ENCODE data around the gene NEMP1. TPM values are rescaled to one million over a fixed set of nuclear protein-coding genes. Genes with fewer than 3 reads are reported as not detected.

Gene NEMP1
- total and polyA plus RNA-seq, 4 donors: 1.4 to 10.9 (median 3.2) TPM

DNA sequence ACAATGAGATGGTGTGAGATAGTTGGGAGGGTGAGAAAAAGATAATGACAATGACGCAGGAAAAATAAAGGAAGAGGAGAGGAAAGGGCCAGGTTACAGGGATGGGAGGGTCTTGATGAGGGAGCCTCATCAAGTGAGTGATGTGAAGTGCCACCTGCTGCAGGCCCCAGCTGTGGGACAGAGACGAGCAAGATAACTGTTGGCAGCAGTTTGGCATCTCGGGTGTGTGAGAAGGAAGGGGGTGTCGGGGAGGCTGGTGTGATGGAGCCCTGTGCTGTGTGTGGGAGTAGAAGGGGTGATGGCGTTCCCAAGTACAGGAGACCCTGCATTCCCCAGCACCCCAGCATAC, 50.8 kb downstream of the NEMP1 start:
- Histone ChIP-seq H3K4me1 (ENCODE audit: control insufficient read depth in 4 of 4, insufficient read depth in 4 of 4, low read length in 3 of 4) (no peaks in the 10 kb centered on the region), H3K9me3 (ENCODE audit: control insufficient read depth in 4 of 4, low read length in 3 of 4) (no peaks in the 10 kb centered on the region), H3K27me3 (ENCODE audit: control insufficient read depth in 4 of 4, insufficient read depth in 4 of 4, low read length in 3 of 4) (no peaks in the 10 kb centered on the region), H3K27ac (ENCODE audit: low read depth in 1 of 2, low read length in 2 of 2) (no peak overlapping the region), H3K36me3 (ENCODE audit: control insufficient read depth in 4 of 4, insufficient read depth in 3 of 4, low read depth in 1 of 4, low read length in 3 of 4) (no peaks in the 10 kb centered on the region), H3K9ac (ENCODE audit: low read depth in 1 of 2, low read length in 2 of 2) (no peak overlapping the region), H3K4me3 (ENCODE audit: low read depth in 1 of 3, low read length in 3 of 3) (no peak overlapping the region)
- no peak for DNase-seq (ENCODE audit: low spot score)
- 81% methylated on average over 5 of the region's 5 CpGs for WGBS
- TF ChIP-seq, protein P1, sequence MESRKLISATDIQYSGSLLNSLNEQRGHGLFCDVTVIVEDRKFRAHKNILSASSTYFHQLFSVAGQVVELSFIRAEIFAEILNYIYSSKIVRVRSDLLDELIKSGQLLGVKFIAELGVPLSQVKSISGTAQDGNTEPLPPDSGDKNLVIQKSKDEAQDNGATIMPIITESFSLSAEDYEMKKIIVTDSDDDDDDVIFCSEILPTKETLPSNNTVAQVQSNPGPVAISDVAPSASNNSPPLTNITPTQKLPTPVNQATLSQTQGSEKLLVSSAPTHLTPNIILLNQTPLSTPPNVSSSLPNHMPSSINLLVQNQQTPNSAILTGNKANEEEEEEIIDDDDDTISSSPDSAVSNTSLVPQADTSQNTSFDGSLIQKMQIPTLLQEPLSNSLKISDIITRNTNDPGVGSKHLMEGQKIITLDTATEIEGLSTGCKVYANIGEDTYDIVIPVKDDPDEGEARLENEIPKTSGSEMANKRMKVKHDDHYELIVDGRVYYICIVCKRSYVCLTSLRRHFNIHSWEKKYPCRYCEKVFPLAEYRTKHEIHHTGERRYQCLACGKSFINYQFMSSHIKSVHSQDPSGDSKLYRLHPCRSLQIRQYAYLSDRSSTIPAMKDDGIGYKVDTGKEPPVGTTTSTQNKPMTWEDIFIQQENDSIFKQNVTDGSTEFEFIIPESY (IDR thresholded peaks at IDR 0.05): no peak
- TF ChIP-seq SP1 (IDR thresholded peaks at IDR 0.05) (no peak), NR2F2 (IDR thresholded peaks at IDR 0.05) (no peak), FOXA2 (IDR thresholded peaks at IDR 0.05) (no peak), RAD21 (IDR thresholded peaks at IDR 0.05) (no peak)
- TF ChIP-seq, protein P2, sequence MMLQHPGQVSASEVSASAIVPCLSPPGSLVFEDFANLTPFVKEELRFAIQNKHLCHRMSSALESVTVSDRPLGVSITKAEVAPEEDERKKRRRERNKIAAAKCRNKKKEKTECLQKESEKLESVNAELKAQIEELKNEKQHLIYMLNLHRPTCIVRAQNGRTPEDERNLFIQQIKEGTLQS (IDR thresholded peaks at IDR 0.05): no peak

DNA sequence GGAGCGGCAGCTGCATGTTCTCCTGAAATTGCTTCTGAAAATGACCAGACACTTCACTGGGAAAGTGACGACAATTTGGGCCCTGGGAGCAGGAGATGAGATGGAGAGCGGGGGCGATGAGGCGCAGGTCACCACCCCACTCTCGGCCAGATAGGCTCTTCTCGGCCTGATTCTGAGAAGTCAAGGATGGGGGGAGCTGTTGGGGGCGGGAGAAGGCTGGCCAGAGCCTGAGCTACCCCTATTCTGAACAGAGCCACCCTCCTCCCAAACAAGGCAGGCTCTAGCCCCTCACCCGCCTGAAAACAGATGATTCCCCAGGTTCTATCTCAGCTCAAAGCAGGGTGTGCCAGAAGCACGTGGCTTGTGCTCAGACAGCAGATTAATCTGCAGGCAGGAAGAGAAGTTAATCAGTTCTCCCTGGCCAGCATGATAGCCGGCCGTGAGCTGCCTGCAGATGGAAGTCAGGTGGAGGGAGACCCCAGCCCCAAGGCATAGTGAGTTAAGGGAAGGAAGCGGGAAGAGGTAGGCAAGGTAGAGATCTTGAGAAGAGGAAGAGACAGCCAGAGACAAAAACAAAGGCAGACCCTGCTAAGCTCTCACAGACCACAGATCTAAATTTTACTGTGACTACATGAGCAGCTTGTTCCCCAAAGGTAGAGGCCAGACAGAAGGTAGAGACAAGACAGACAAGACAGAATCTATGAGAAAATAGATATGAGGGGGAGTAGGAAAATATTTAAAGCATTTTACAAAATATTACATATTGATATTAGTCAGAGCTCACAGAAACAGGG, 51.4 kb downstream of the NEMP1 start:
- TF ChIP-seq, protein P3, sequence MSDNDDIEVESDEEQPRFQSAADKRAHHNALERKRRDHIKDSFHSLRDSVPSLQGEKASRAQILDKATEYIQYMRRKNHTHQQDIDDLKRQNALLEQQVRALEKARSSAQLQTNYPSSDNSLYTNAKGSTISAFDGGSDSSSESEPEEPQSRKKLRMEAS (IDR thresholded peaks at IDR 0.05): no peak
- TF ChIP-seq FOXA2 (IDR thresholded peaks at IDR 0.05) (no peak), EGR1 (IDR thresholded peaks at IDR 0.05; ENCODE audit: low read depth in 2 of 2) (no peak), GABPA (IDR thresholded peaks at IDR 0.05 in 1 of 2, conservative IDR thresholded peaks at IDR 0.05 in 1 of 2) (no peak), JUND (IDR thresholded peaks at IDR 0.05) (no peak), HNF4G (IDR thresholded peaks at IDR 0.05) (no peak), RXRA (IDR thresholded peaks at IDR 0.05) (no peak)
- TF ChIP-seq, protein P2 (IDR thresholded peaks at IDR 0.05): no peak
- TF ChIP-seq, protein P4, sequence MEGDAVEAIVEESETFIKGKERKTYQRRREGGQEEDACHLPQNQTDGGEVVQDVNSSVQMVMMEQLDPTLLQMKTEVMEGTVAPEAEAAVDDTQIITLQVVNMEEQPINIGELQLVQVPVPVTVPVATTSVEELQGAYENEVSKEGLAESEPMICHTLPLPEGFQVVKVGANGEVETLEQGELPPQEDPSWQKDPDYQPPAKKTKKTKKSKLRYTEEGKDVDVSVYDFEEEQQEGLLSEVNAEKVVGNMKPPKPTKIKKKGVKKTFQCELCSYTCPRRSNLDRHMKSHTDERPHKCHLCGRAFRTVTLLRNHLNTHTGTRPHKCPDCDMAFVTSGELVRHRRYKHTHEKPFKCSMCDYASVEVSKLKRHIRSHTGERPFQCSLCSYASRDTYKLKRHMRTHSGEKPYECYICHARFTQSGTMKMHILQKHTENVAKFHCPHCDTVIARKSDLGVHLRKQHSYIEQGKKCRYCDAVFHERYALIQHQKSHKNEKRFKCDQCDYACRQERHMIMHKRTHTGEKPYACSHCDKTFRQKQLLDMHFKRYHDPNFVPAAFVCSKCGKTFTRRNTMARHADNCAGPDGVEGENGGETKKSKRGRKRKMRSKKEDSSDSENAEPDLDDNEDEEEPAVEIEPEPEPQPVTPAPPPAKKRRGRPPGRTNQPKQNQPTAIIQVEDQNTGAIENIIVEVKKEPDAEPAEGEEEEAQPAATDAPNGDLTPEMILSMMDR (IDR thresholded peaks at IDR 0.05; ENCODE audit: low read depth, low read length, missing input control): no peak
- 80% methylated on average over 13 of the region's 13 CpGs for WGBS
- no peaks in the 10 kb centered on the region for H3K27me3 ChIP-seq (ENCODE audit: control insufficient read depth in 4 of 4, insufficient read depth in 4 of 4, low read length in 3 of 4)
- no peaks in the 10 kb centered on the region for H3K36me3 ChIP-seq (ENCODE audit: control insufficient read depth in 4 of 4, insufficient read depth in 3 of 4, low read depth in 1 of 4, low read length in 3 of 4)
- H3K9ac ChIP-seq (ENCODE audit: low read depth in 1 of 2, low read length in 2 of 2): no peak overlapping the region
- H3K4me3 ChIP-seq (ENCODE audit: low read depth in 1 of 3, low read length in 3 of 3): no peak overlapping the region
- DNase-seq (ENCODE audit: low spot score): no peak
- no peak overlapping the region for H3K27ac ChIP-seq (ENCODE audit: low read depth in 1 of 2, low read length in 2 of 2)
- no peaks in the 10 kb centered on the region for H3K4me1 ChIP-seq (ENCODE audit: control insufficient read depth in 4 of 4, insufficient read depth in 4 of 4, low read length in 3 of 4)
- H3K9me3 ChIP-seq (ENCODE audit: control insufficient read depth in 4 of 4, low read length in 3 of 4): no peaks in the 10 kb centered on the region

DNA sequence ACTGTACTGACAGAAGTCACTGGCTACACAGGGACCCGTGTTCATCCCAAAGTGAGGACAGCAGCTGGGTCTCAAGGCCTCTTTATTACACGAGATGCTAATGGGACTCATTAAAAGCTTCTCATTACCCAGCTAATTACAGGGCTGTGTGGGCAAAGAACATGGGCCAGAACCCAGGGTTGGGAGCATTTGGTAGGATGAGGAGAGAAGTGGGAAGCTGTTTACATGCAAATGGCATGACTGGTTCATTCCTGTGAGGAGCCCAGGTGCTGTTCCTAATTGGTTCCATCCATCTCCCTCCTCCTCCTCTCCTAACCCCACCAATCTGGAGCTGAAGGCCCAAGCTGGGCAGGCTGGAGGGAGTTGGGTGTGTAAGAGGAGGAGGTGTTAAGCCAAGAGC, 53.4 kb downstream of the NEMP1 start:
- 85% methylated on average over 2 of the region's 2 CpGs for WGBS
- Histone ChIP-seq H3K36me3 (ENCODE audit: control insufficient read depth in 4 of 4, insufficient read depth in 3 of 4, low read depth in 1 of 4, low read length in 3 of 4) (no peaks in the 10 kb centered on the region), H3K9me3 (ENCODE audit: control insufficient read depth in 4 of 4, low read length in 3 of 4) (no peaks in the 10 kb centered on the region), H3K4me1 (ENCODE audit: control insufficient read depth in 4 of 4, insufficient read depth in 4 of 4, low read length in 3 of 4) (no peaks in the 10 kb centered on the region), H3K4me3 (ENCODE audit: low read depth in 1 of 3, low read length in 3 of 3) (no peak overlapping the region), H3K9ac (ENCODE audit: low read depth in 1 of 2, low read length in 2 of 2) (no peak overlapping the region), H3K27ac (ENCODE audit: low read depth in 1 of 2, low read length in 2 of 2) (no peak overlapping the region), H3K27me3 (ENCODE audit: control insufficient read depth in 4 of 4, insufficient read depth in 4 of 4, low read length in 3 of 4) (no peaks in the 10 kb centered on the region)
- no peak for DNase-seq (ENCODE audit: low spot score)
- TF ChIP-seq EGR1 (IDR thresholded peaks at IDR 0.05; ENCODE audit: low read depth in 2 of 2) (no peak), SP1 (IDR thresholded peaks at IDR 0.05) (no peak), RAD21 (IDR thresholded peaks at IDR 0.05) (no peak), FOXA2 (IDR thresholded peaks at IDR 0.05) (no peak), YY1 (IDR thresholded peaks at IDR 0.05) (no peak), JUND (IDR thresholded peaks at IDR 0.05) (no peak)
- TF ChIP-seq, protein P4 (IDR thresholded peaks at IDR 0.05; ENCODE audit: low read depth, low read length, missing input control): no peak
- TF ChIP-seq, protein P1 (IDR thresholded peaks at IDR 0.05): no peak

Measured in liver (tissue), 9 donors.